GM19035 (cell line): ENCODE results near the gene IPCEF1.
"Not testable (repeated sequence)": the region's sequence is repeated elsewhere in the genome, so short reads cannot be mapped to it uniquely, and the experiment has no call there.

Source experiments
- ATAC-seq: cut with Tn5 transposase; IDR thresholded peaks from one replicate; pipeline ENCODE4 v1.9.1; 2021; ENCODE audit not compliant: unreplicated experiment

The IPCEF1 gene

DNA sequence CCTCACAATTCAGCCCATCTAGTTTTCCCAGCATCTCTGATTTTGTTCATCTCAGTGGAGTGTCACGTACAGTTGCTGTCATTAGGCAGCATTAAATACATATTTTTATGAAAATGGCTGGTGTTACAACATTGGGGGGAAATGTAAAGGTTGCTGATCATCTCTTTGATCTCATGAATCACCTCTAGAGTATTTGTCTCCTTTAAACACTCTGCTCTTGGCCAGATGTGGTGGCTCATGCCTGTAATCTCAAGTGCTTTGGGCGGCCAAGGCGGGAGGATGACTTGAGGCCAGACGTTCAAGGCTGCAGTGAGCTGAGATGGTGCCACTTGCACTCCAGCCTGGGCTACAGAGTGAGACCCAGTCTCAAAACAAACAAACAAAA lies 128.1 kb downstream of the IPCEF1 start:
- ATAC-seq = no peak

DNA sequence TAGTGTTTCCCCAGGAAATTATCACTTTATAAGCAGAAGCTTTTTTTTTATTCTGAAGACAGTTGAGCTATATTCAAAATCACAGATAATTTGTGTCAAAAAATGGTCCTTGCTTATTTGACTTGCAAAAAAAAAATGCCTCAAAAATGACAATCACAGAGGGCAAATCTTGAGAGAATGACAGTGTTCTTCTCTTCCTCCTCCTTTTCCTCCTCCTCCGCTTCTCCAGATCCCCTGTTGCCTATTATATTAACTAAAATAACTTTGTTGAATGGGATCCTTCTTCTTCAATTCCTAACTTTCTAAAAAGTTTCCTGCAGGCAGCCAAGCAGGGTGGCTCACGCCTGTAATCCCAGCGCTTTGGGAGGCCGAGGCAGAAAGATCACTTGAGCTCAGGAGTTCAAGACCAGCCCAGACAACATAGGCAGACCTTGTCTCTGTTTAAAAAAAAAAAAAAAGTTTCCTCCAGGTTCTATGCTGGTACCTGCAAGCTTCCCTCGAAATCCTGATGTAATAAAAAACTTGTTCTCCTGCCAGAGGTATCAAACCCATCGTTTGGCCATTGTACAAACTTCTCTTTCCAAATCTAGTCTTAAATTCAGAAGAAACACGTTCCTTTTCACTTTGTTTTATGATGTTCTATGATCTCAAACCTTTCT lies 128.6 kb downstream of the IPCEF1 start:
- ATAC-seq = no peak

DNA sequence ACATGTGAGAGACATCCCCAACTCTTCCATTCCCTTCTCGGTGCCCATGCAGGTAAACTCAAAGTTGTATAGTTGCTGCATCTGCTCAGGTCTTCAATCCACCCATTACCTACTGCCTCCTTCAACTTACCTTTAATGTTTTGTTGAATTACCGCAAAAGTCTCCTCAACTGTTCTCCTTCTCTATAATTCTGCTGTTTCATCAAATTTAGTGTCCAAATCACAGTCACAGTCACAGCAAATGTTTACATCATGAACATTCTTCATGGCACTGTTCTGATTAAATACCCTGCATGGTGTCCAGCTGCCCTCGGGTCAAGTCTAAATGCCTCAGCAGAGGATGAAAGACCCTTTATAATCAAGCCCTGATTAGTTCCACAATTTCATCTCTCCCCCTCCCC lies 130.1 kb downstream of the IPCEF1 start:
- ATAC-seq = no peak

DNA sequence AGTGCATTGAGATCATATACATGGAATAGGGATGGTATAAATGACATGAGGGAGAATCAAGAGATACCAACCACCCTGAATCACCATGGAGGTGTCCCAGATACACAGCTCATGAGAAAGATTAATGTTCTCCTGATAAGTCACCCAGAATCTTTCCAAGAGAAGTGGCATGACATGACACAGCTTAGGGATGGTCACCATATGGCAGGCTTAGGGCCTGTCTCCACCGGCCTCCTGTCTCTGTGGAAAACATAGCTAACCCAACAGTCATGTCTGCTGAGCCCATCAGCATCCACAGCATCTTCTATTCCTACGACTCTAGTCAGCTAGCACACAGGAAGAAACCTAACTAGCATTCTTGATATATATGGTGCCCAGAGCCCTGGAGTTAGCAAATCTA lies 133.3 kb downstream of the IPCEF1 start:
- ATAC-seq = no peak

GRCh38 chr6:154222716-154223115 lies 133.9 kb downstream of the IPCEF1 start:
- ATAC-seq = no peak

GRCh38 chr6:154219250-154219649 lies 137.4 kb downstream of the IPCEF1 start:
- ATAC-seq = no peak

GRCh38 chr6:154218787-154219186 lies 137.8 kb downstream of the IPCEF1 start:
- ATAC-seq = no peak

GRCh38 chr6:154218301-154218700 lies 138.3 kb downstream of the IPCEF1 start:
- no peak for ATAC-seq

DNA sequence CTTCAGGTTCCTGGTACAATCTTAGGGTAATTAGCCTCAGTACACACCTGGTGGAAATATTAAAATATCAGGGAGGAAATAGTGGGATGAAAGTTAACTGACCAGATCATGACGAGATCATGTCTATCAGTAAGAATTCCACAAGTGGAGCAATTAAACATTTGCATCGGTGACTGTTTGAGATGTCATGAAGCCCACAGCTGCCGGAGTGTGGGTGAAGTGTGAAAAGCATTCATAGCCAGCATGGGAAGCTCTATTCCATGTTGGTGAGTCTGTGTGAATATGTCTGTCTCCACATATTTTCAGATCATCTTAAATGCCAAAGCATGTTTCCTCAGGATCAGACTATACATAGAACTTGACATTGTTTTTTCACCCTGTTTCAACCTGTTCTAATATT lies 142.8 kb downstream of the IPCEF1 start:
- ATAC-seq = no peak

DNA sequence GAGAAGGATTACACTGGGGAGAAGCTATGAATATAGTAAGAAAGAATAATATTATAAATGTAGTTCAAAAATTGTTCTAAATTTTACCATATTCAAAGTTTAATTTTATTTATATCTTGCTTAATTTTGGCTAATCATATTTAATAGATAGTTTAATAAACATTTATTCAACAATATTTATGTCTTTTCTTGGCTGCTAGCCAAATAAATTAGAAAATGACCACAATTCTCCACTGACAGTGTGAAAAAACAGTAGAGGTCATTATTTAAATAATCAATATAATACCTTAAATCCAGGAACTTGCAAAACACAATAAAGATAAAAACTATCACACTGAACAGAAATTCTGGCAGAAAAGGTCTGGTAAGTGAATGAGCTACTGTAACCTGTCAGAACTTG lies 145.9 kb downstream of the IPCEF1 start:
- no peak for ATAC-seq

DNA sequence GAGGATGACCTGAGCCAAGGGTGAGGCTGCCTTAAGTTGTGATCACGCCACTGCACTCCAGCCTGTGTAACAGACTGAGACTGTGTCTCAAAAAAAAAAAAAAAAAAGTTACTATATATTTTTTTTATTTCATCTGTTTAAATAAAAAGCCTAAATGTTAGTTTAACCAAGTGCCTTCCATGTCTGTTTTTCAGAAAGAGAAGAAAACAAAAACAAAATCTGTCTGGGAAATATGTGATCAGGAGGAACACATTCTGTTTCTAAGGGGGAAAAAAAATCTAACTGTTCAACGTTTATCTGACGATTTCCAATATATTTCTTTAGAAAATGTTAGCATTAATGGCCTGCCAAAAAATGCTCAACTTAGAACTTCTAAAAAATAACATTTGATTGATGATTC lies 147.0 kb downstream of the IPCEF1 start:
- ATAC-seq = no peak

DNA sequence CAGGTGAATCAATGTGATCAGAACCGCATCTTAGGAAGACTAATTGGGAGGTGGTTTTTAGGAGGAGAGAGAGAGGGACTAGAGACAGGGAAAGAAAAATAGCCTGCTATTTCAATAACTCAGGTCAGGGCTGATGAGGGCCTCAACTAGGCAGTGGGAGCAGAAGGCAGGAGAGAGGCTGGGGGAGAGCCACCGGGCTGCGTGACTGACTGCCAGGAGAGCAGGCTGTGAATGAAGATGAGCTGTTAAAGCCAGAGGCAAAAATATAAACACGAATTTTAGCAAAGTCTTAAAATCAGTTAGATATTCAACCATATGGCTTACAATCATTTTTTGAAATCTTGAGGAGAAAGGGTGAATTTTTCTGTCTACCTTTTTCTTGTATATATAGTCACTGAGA lies 149.6 kb downstream of the IPCEF1 start:
- no peak for ATAC-seq

DNA sequence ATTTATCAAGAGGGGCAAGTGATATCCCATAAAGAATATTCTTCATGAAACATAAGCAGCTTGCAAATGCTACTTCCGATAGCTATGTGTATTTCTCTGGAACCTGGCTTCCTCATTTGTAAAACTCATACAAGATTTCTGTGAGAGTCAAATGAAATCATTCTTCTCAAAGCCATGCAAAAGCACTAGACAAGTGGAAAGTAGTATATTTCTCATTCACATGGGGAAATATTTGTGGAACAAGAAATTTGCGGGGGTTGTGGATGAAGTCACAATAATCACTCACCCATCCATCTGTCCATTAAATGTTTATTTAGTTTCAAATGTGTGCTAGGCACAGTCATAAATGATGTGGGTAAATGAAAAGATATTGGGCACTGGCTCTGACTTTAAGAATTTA lies 150.5 kb downstream of the IPCEF1 start:
- no peak for ATAC-seq

- ATAC-seq = no peak
These were observed 153.6 kb downstream of the IPCEF1 start for GRCh38 chr6:154202958-154203357.

GRCh38 chr6:154202339-154202738 lies 154.3 kb downstream of the IPCEF1 start:
- no peak for ATAC-seq

GRCh38 chr6:154201688-154202087 lies 154.9 kb downstream of the IPCEF1 start:
- not testable (repeated sequence) for ATAC-seq

DNA sequence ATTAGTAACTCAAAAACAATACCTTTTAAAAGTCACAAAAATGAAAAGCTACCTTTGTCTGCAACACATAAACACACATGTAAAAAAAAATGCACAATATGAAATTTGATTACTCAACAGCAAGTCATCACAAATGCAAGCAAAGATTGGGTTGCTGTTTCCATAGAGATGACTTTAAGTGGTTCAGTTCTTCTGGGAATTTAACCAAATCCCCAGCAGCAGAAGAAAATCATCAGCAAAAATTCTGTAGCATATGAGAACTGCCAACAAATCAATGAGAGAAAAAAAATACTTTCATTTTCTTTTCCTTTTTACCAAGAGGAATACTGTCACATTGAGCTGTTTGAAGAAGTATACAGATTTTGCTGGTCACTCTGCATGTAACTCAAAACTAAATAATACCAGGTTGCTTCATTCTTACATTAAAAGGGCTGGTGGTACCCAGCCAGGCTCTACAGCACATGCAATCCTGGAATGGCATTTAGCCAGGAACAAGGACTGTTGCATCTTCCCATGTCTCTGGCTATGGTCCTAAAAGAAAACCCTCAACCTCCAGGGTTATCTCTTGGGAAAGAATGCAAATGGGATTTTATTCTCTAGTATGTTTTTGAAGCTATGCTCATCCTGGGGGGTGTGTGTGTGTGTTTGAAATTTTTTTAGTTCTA lies 159.3 kb downstream of the IPCEF1 start:
- ATAC-seq = no peak

DNA sequence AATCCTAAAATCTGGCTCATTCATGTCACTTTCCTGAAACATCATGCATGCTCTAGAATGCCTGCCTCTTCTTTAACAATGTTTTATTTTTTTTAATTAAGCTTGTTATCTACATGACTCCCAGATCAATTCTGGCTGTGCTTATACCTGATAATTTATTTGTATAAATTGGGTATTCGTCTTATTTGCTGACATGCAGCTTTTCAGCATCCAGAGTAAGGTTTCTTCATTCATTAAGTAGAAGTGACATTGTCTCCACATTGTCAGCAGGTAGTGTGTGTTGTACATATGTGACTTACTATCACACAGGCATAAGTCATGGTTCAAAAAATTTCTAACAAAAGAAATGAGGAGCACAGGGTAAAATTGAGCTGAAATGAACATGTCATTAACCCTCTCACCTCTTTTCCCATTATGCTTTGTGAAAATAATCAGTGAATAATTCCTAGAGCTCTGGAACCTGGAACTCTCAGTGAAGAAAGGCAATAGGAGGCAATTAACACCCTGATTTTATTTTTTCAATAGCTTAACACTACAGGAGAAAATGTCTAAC lies 160.2 kb downstream of the IPCEF1 start:
- ATAC-seq = no peak

- no peak for ATAC-seq
These were observed 168.9 kb downstream of the IPCEF1 start for GRCh38 chr6:154187714-154188113.

GRCh38 chr6:154187203-154187602 lies 169.4 kb downstream of the IPCEF1 start:
- no peak for ATAC-seq

DNA sequence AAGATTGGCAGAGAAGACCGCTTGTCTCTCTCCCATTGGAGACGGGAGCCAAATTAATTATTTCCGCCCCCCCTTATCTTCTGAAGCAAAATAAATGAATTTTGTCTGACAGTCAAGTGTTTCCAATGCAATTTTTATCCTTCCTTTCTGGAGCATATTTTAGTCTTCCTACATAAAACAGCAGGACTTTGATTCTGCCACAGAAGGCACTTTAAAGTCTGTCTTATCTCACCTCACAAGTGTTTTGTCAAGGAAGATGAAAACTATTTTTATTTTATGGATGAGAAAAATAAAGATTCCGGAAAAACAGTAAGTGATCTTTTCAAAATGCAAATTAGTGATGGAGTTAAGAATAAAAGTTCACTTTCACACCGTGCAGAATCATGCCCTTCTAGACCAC lies 177.2 kb downstream of the IPCEF1 start:
- ATAC-seq = no peak

- not testable (repeated sequence) for ATAC-seq
These were observed 184.2 kb downstream of the IPCEF1 start for GRCh38 chr6:154172393-154172792.

GRCh38 chr6:154170106-154170505 lies 186.5 kb downstream of the IPCEF1 start:
- no peak for ATAC-seq
